Kidney (tissue), 14 donors: ENCODE measurements around the gene TMEM213. TPM values are rescaled to one million over a fixed set of nuclear protein-coding genes. Genes with fewer than 3 reads are reported as not detected.
"Not testable (repeated sequence)": the region's sequence is repeated elsewhere in the genome, so short reads cannot be mapped to it uniquely, and the experiment has no call there.

Source experiments
- DNase-seq, 5 donors: peaks; one replicate each; pipeline ENCODE4 v3.0.0-alpha.2; 2013 to 2020
- FAIRE-seq: peaks from 2 replicates; lab custom pipeline; 2012; peaks lifted over from hg19 to GRCh38; lab: Jason Lieb, UNC
- H3K27ac ChIP-seq, 2 donors: one replicate each; pipeline ENCODE4 v1.7.0; 2013; ENCODE audit warnings: low read depth in 2 of 2, low read length in 2 of 2, inconsistent platforms in 1 of 2
- H3K27me3 ChIP-seq: one replicate; pipeline ENCODE4 v1.7.1; 2013; ENCODE audit warnings: low read length, inconsistent platforms; ENCODE audit not compliant: control insufficient read depth, insufficient read depth
- H3K36me3 ChIP-seq, 3 donors: one replicate each; pipeline versions ENCODE4 v1.7.0 to v1.7.1; 2013; ENCODE audit warnings: low read length in 3 of 3, control low read depth in 1 of 3, inconsistent platforms in 1 of 3; ENCODE audit not compliant: insufficient read depth in 3 of 3, control insufficient read depth in 2 of 3
- H3K4me1 ChIP-seq, 3 donors: one replicate each; pipeline versions ENCODE4 v1.7.0 to v1.7.1; 2013; ENCODE audit warnings: low read length in 3 of 3, inconsistent platforms in 1 of 3, low read depth in 1 of 3; ENCODE audit not compliant: control insufficient read depth in 2 of 3, insufficient read depth in 2 of 3
- H3K4me3 ChIP-seq, 3 donors: one replicate each; pipeline versions ENCODE4 v1.7.0 to v1.8.1; 2013; ENCODE audit warnings: low read length in 3 of 3, control low read depth in 1 of 3, inconsistent platforms in 1 of 3
- H3K9ac ChIP-seq, 3 donors: one replicate each; pipeline versions ENCODE4 v1.7.0 to v1.7.1; 2013; ENCODE audit warnings: low read length in 3 of 3, control low read depth in 1 of 3, inconsistent platforms in 1 of 3
- H3K9me3 ChIP-seq, 3 donors: one replicate each; pipeline versions ENCODE4 v1.7.0 to v1.7.1; 2013; ENCODE audit warnings: low read length in 3 of 3, control low read depth in 1 of 3, inconsistent platforms in 1 of 3; ENCODE audit not compliant: control insufficient read depth in 2 of 3, insufficient read depth in 1 of 3
- intact Hi-C: fragments of 100-400 bp; cut with DNase I; formaldehyde crosslinking; loops from one replicate; pipeline ENCODE4 v1.11.1; 2022
- polyA plus RNA-seq: library from polyadenylated mRNA; stranded (reverse); fragments of 350-450 nt; fragmentation: Illumina TruSeq; extraction: RNeasy Lipid Tissue Mini Kit (QIAGEN cat#74804); gene quantifications from one replicate; pipeline ENCODE4 v1.2.3, GENCODE V29; 2014; ENCODE audit warnings: low read depth, low replicate concordance; ENCODE audit not compliant: insufficient read depth
- total RNA-seq: library from RNA; stranded (reverse); fragmentation: NEBNext Ultra II Directional; extraction: Animal tissue kit (Norgen Biotek cat#: 25700); gene quantifications from one replicate; pipeline ENCODE4 v1.2.1, GENCODE V29; 2021
- TF ChIP-seq, protein P1 (sequence below): IDR thresholded peaks from 3 replicates; pipeline ENCODE4 v1.5.1; 2012; ENCODE audit warnings: mild to moderate bottlenecking, moderate library complexity, borderline replicate concordance; ENCODE audit not compliant: insufficient read depth; ENCODE audit errors: extremely low read depth
- donor health status: control.
- donor health status: control.
- donor health status: control.
- donor health status: control.
- donor health status: control.
- donor health status: DM: yes; HTN: yes; CAD: no.
- donor health status: Normal renal cell carcinoma (clear cell type).

Gene TMEM213
- total and polyA plus RNA-seq, 2 donors from 2014 or later: 30.2 to 96.9 TPM

DNA sequence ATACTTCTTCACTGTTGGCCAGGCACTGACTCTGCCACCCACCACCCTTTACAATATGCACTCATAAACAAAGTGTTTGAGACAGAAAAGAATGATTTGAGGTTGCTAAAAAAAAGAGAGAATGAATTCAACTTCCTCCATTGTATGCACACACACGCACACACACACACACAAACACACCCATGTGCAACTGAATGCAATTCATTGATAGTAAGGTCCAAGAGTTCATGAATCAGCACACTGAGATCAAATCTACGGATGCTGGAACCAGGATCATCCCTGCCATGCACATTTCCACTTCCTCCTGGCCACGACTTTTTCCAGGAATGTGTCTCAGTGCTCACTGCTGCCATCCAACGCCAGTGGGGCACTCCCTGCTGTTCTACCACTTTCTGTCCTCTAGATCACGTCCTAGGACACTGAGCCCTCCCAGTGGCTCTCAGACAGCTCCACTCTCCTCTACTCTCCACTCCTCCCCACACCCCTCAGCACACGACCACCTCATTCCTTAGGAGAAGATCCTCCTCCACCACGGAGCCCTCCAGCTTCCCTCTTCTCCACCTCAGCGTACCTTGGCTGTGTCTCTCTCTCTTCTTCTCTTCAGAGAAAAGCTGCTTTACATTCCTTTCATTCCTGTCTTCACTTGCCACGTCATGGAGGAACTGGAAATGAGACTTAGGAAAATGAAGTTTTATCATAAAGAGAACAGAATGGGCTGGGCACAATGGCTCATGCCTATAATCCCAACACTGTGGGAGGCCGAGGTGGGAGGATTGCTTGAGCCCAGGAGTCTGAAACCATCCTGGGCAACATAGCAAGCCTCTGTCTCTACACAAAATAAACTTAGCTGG lies 12.0 kb upstream of the TMEM213 start:
- FAIRE-seq (no peak), DNase-seq (no peak)
- no peak overlapping the region for H3K9ac ChIP-seq
- no peaks in the 10 kb centered on the region for H3K36me3 ChIP-seq
- intact Hi-C loops: no loop called here
- no peaks in the 10 kb centered on the region for H3K9me3 ChIP-seq
- no peaks in the 10 kb centered on the region for H3K27me3 ChIP-seq
- TF ChIP-seq, protein P1, sequence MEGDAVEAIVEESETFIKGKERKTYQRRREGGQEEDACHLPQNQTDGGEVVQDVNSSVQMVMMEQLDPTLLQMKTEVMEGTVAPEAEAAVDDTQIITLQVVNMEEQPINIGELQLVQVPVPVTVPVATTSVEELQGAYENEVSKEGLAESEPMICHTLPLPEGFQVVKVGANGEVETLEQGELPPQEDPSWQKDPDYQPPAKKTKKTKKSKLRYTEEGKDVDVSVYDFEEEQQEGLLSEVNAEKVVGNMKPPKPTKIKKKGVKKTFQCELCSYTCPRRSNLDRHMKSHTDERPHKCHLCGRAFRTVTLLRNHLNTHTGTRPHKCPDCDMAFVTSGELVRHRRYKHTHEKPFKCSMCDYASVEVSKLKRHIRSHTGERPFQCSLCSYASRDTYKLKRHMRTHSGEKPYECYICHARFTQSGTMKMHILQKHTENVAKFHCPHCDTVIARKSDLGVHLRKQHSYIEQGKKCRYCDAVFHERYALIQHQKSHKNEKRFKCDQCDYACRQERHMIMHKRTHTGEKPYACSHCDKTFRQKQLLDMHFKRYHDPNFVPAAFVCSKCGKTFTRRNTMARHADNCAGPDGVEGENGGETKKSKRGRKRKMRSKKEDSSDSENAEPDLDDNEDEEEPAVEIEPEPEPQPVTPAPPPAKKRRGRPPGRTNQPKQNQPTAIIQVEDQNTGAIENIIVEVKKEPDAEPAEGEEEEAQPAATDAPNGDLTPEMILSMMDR: no peak
- H3K4me1 ChIP-seq: no peaks in the 10 kb centered on the region
- H3K27ac ChIP-seq: no peak overlapping the region
- no peak overlapping the region for H3K4me3 ChIP-seq

DNA sequence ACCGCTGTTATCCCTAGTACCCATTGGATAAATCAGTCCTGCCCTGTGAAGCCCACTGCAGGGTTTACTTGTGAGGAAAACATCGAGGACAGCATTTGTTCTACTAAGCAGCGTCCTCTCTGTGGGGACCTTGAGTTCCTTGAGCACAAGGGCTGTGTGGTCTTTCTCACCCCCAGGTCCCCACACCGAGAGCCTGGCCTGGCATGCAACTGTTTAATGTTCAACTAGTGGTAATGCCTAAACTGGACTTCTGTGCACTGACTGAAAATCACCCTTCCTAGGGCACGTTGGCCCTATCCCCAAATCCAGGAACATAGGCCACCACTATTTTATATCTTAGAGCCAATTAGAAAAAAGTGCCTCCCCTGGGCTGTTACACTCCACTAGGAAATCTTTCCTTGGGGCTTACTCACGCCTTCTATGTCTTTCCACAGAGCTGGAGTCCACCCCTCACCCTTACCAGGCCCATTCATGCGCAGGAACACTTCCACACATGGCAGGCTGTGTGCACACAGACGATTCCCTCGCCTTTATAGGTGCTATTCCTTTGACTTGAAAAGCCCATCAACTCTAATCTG lies 1.7 kb upstream of the TMEM213 start:
- Histone ChIP-seq H3K4me1 (peaks cover 0 to under 1% (median under 1%) of the 10 kb centered on the region in 3 donors), H3K9ac (peak overlapping the region in 1 of 3 donors; percentile 32), H3K36me3 (no peaks in the 10 kb centered on the region), H3K9me3 (no peaks in the 10 kb centered on the region), H3K27ac (peak overlapping the region; percentile 53 to 59), H3K27me3 (no peaks in the 10 kb centered on the region), H3K4me3 (peak overlapping the region in 2 of 3 donors; percentile 30 to 73)
- TF ChIP-seq, protein P1: no peak
- FAIRE-seq (no peak), DNase-seq (peak in 2 of 5 donors; percentile 30 to 35)
- intact Hi-C loops: no loop called here

DNA sequence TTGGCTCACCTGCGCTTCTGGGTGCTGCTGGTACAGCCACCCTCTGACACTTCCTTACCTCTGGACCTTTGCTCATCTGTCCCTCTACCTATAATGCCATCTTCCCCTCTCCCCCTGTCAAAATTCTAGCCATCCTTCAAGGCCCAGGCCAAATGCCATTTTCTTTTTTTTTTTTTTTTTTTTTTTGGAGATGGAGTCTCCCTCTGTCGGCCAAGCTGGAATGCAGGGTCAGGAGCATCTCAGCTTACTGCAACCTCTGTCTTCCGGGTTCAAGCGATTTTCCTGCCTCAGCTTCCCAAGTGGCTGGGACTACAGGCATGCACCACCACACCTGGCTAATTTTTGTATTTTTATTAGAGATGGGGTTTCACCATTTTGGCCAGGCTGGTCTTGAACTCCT lies 748 bp upstream of the TMEM213 start:
- FAIRE-seq, H3K36me3 ChIP-seq, DNase-seq, H3K9me3 ChIP-seq, intact Hi-C loops, H3K4me1 ChIP-seq, H3K27me3 ChIP-seq: not testable (repeated sequence)
- Histone ChIP-seq H3K9ac (peak overlapping the region in 1 of 3 donors; percentile 63), H3K27ac (peak overlapping the region; percentile 91 to 92), H3K4me3 (peak overlapping the region in 2 of 3 donors; percentile 73 to 80)

DNA sequence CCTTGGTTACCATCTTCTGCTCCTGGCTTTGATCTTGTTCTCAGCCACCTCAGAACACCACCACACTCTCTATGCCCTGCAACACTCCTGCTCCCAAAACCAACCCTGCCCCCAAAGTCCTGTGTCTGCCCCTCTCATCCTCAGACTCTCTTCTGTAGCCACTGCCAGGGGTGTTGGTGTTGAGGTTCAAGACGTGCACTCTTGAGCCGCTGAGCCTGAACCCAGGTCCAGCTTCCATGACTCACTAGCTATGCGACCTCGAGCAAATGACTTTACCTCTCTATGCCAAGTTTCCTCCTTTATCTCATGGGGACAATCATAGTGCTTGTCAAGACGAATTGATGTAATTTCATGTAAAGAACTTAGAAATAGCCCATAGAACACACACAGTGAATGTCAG lies 1.0 kb downstream of the TMEM213 start:
- peak overlapping the region; percentile 52 to 80 (median 73) for H3K4me3 ChIP-seq
- no peak for FAIRE-seq
- DNase-seq: no peak
- H3K36me3 ChIP-seq: no peaks in the 10 kb centered on the region
- TF ChIP-seq, protein P1: no peak
- no peaks in the 10 kb centered on the region for H3K27me3 ChIP-seq
- H3K9ac ChIP-seq: peak overlapping the region in 1 of 3 donors; percentile 90
- H3K27ac ChIP-seq: peak overlapping the region; percentile 91 to 92
- peaks cover 0 to 8% (median 5%) of the 10 kb centered on the region in 3 donors for H3K4me1 ChIP-seq
- no peaks in the 10 kb centered on the region for H3K9me3 ChIP-seq
- intact Hi-C loops: no loop called here
